GM12878 (cell line): ENCODE results near the gene BFSP2. TPM values are rescaled to one million over a fixed set of nuclear protein-coding genes. Genes with fewer than 3 reads are reported as not detected.

Source experiments
- ATAC-seq: fragments of 200-7000 bp; cut with Tn5 transposase; 3 replicates; pipeline ENCODE4 v1.9.1; 2020; ENCODE audit warnings: mild to moderate bottlenecking, moderate library complexity
- BruUV-seq: library from RNA; stranded (reverse); fragments of 400-500 nt; replicated peaks from 2 replicates; lab custom pipeline; 2021; lab: Mats Ljungman, UMichigan
- CTCF ChIA-PET: fragments of 300-600 bp; sonication (Branson Sonifier 250); formaldehyde crosslinking; extraction: SDS; loops from one replicate; lab custom pipeline; 2021; ENCODE audit warnings: inconsistent platforms; lab: Yijun Ruan, JAX
- POLR2A ChIA-PET: fragments of 350-600 bp; formaldehyde crosslinking; extraction: SDS; loops from one replicate; lab custom pipeline; 2021; ENCODE audit warnings: inconsistent platforms; lab: Charles Lee
- RAD21 ChIA-PET: fragments of 300-600 bp; sonication (Branson Sonifier 250); formaldehyde crosslinking; loops from one replicate; lab custom pipeline; 2023; ENCODE audit warnings: antibody characterized with exemption; ENCODE audit not compliant: unreplicated experiment; lab: Charles Lee
- SMC1A ChIA-PET: fragments of 300-600 bp; sonication (Branson Sonifier 250); formaldehyde crosslinking; loops from one replicate; lab custom pipeline; 2023; ENCODE audit not compliant: unreplicated experiment, uncharacterized antibody; lab: Charles Lee
- DNase-seq: peaks from one replicate; pipeline ENCODE4 v3.0.0-alpha.2; 2011; ENCODE audit warnings: low read depth, low spot score
- FAIRE-seq: peaks from 3 replicates; lab custom pipeline; 2011; peaks lifted over from hg19 to GRCh38; lab: Jason Lieb, UNC
- H2AFZ ChIP-seq: 2 replicates; pipeline ENCODE4 v1.6.0; 2011; ENCODE audit warnings: low read depth, low read length, control low read depth; ENCODE audit not compliant: control insufficient read depth
- H3K27ac ChIP-seq: 2 replicates; pipeline ENCODE4 v1.5.1; 2011; ENCODE audit warnings: control low read depth; ENCODE audit not compliant: control insufficient read depth, insufficient read depth
- H3K27me3 ChIP-seq, 2 experiments: replicated peaks in 1 of 2; 2 replicates each; pipeline versions ENCODE4 v1.6.0 to v1.6.1; 2011; ENCODE audit warnings: low read length in 1 of 2; ENCODE audit not compliant: control insufficient read depth in 2 of 2, insufficient read depth in 2 of 2
- H3K36me3 ChIP-seq, 2 experiments: 2 replicates each; pipeline ENCODE4 v1.5.1; 2011; ENCODE audit warnings: low read length in 1 of 2; ENCODE audit not compliant: control insufficient read depth in 2 of 2, insufficient read depth in 2 of 2
- H3K4me1 ChIP-seq: 2 replicates; pipeline ENCODE4 v1.6.1; 2011; ENCODE audit warnings: mild to moderate bottlenecking, low read length, moderate library complexity, mixed read lengths; ENCODE audit not compliant: control insufficient read depth, insufficient read depth
- H3K4me2 ChIP-seq: 2 replicates; pipeline ENCODE4 v1.6.0; 2011; ENCODE audit warnings: control low read depth; ENCODE audit not compliant: control insufficient read depth, insufficient read depth
- H3K4me3 ChIP-seq: fragments of 200-600 bp; sonication (generic); 2 replicates; pipeline ENCODE4 v1.5.1; 2016
- H3K79me2 ChIP-seq: 2 replicates; pipeline ENCODE4 v1.6.0; 2011; ENCODE audit warnings: low read length; ENCODE audit not compliant: control insufficient read depth, insufficient read depth
- H3K9ac ChIP-seq: 2 replicates; pipeline ENCODE4 v1.8.0; 2011; ENCODE audit warnings: low read length, control low read depth, mixed read lengths; ENCODE audit not compliant: control insufficient read depth, insufficient read depth
- H3K9me3 ChIP-seq: replicated peaks from 3 replicates; pipeline ENCODE4 v1.5.1; 2011; ENCODE audit warnings: mild to moderate bottlenecking, low read length; ENCODE audit not compliant: control insufficient read depth, insufficient read depth
- H4K20me1 ChIP-seq: 2 replicates; pipeline ENCODE4 v1.6.0; 2011; ENCODE audit not compliant: control insufficient read depth, insufficient read depth
- WGBS: methylation state at CpG from one replicate; pipeline ENCODE4 v1.1.6; 2016; ENCODE audit warnings: low lambda C conversion rate; ENCODE audit not compliant: insufficient replicate concordance, insufficient coverage; ENCODE audit errors: missing lambda C conversion rate; 5-methylcytosine and 5-hydroxymethylcytosine counted together
- in situ Hi-C: fragments of 300-500 bp; cut with MboI; formaldehyde crosslinking; loops from 9 replicates; pipeline ENCODE4 v1.14.3; 2018; ENCODE audit warnings: mixed read lengths
- intact Hi-C: fragments of 100-400 bp; cut with micrococcal nuclease; formaldehyde crosslinking; loops from one replicate; pipeline ENCODE4 v1.14.2; 2022; ENCODE audit not compliant: unreplicated experiment
- polyA plus RNA-seq, 11 experiments: library from polyadenylated mRNA; depleted of rRNA in 4 of 11; unstranded in 6 of 11; stranded (reverse) in 5 of 11; fragments of >200 nt; fragmentation: Nextera tagmentation in 4 of 11; fragmentation: Illumina TruSeq in 1 of 11; extraction: Ambion mirVana in 4 of 11; extraction: Trizol in 1 of 11; gene quantifications; 1 replicate in 1 of 11; 2 replicates in 10 of 11; pipeline versions ENCODE4 v1.2.1 to v1.2.3, GENCODE V29; 2011 to 2016; ENCODE audit warnings: inconsistent platforms in 2 of 11, missing spikeins in 2 of 11, low read depth in 1 of 11
- total RNA-seq, 4 experiments: library from RNA; depleted of rRNA in 3 of 4; stranded (reverse); fragments of >200 nt in 3 of 4; fragmentation: Illumina TruSeq in 1 of 4; extraction: Trizol in 1 of 4; gene quantifications; 2 replicates each; pipeline versions ENCODE4 v1.2.1 to v1.2.3, GENCODE V29; 2013 to 2021
- TF ChIP-seq, protein P1 (sequence below): IDR thresholded peaks from 2 replicates; pipeline ENCODE4 v1.6.1; 2011; ENCODE audit warnings: low read depth, mild to moderate bottlenecking, low read length, moderate library complexity, borderline replicate concordance; ENCODE audit errors: extremely low read depth
- TF ChIP-seq, protein P2 (sequence below): fragments of 450-650 bp; IDR thresholded peaks from 2 replicates; pipeline ENCODE4 v1.6.1; 2017; ENCODE audit warnings: mild to moderate bottlenecking, low read depth, inconsistent platforms; ENCODE audit not compliant: poor library complexity, severe bottlenecking

Gene BFSP2
- total and polyA plus RNA-seq, 10 of the 15 experiments (the other 5 are each of a cell fraction or from before 2014, with no cell fraction given), result 1.5 to 20.4 (median 7.3) TPM

DNA sequence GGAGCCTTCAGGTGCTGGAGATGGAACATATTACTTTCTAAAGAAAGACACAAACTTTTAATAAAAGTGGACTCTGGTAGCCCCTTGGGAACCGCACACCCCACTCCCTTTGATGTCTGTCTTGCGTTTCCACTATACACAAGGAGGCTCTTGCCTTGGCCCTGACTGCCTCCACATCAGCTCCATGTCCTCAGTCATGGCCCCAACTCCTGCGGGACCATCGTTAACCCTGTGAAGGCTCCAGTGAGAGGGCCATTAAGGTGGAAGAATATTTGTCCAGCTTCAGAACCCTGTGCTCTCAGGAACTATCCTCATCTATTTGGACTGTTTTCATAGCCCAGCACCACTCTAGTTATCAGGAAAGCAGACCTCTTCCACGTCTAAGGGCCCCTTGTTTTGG is 16.1 kb upstream of the BFSP2 start:
- SMC1A ChIA-PET, result interaction anchor here (1.4 to 4.9 kb wide), 3 partner anchors 16 to 652 kb away, joined by 3 to 29 read pairs (median 20); partner anchors contain the start of gene BFSP2
- no peak overlapping the region for H3K4me2 ChIP-seq
- H2AFZ ChIP-seq, result no peak overlapping the region
- TF ChIP-seq, protein P1, sequence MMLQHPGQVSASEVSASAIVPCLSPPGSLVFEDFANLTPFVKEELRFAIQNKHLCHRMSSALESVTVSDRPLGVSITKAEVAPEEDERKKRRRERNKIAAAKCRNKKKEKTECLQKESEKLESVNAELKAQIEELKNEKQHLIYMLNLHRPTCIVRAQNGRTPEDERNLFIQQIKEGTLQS, result no peak
- TF ChIP-seq, protein P2, sequence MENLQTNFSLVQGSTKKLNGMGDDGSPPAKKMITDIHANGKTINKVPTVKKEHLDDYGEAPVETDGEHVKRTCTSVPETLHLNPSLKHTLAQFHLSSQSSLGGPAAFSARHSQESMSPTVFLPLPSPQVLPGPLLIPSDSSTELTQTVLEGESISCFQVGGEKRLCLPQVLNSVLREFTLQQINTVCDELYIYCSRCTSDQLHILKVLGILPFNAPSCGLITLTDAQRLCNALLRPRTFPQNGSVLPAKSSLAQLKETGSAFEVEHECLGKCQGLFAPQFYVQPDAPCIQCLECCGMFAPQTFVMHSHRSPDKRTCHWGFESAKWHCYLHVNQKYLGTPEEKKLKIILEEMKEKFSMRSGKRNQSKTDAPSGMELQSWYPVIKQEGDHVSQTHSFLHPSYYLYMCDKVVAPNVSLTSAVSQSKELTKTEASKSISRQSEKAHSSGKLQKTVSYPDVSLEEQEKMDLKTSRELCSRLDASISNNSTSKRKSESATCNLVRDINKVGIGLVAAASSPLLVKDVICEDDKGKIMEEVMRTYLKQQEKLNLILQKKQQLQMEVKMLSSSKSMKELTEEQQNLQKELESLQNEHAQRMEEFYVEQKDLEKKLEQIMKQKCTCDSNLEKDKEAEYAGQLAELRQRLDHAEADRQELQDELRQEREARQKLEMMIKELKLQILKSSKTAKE, result no peak
- no peak overlapping the region for H3K27ac ChIP-seq
- no peak for FAIRE-seq
- H3K9me3 ChIP-seq, result no peaks in the 10 kb centered on the region
- in situ Hi-C loops (loop anchor here (5.0 to 25.0 kb wide), 2 partner anchors 651 to 846 kb away; no protein-coding TSS in a partner anchor), intact Hi-C loops (loop anchor here (1.0 to 5.0 kb wide), 5 partner anchors 39 to 657 kb away; no protein-coding TSS in a partner anchor)
- RAD21 ChIA-PET, result interaction anchor here (2.0 to 3.1 kb wide), 2 partner anchors 342 to 653 kb away, joined by 5 to 23 read pairs; no protein-coding TSS in a partner anchor
- H3K4me3 ChIP-seq, result no peak overlapping the region
- H3K9ac ChIP-seq, result no peak overlapping the region
- CTCF ChIA-PET, result interaction anchor here (0.8 to 5.4 kb wide), 5 partner anchors 342 to 848 kb away, joined by 3 to 43 read pairs (median 32); no protein-coding TSS in a partner anchor
- ATAC-seq, result no peak
- BruUV-seq, result no TSS peak
- H3K79me2 ChIP-seq, result no peaks in the 10 kb centered on the region
- no peaks in the 10 kb centered on the region for H3K4me1 ChIP-seq
- no peaks in the 10 kb centered on the region for H4K20me1 ChIP-seq
- 55% methylated on average over 5 of the region's 5 CpGs for WGBS
- H3K36me3 ChIP-seq, result no peaks in the 10 kb centered on the region
- POLR2A ChIA-PET, result no interaction called here
- no peaks in the 10 kb centered on the region; a peak in 2 of 4 replicates for H3K27me3 ChIP-seq
- no peak for DNase-seq
